K562 (cell line): ENCODE measurements around the gene ZNF418.

ENCODE experiments used
- CTCF ChIP-seq, 3 experiments: IDR thresholded peaks in 2 of 3; conservative IDR thresholded peaks in 1 of 3; 2 replicates each; pipeline ENCODE4 v1.5.1; 2011 to 2012; ENCODE audit warnings: low read length in 3 of 3, mild to moderate bottlenecking in 3 of 3, control low read depth in 2 of 3, improper control_type of control experiment in 1 of 3, inconsistent platforms in 1 of 3, low read depth in 1 of 3, mixed read lengths in 1 of 3, moderate library complexity in 1 of 3; ENCODE audit not compliant: insufficient read depth in 2 of 3
- EP300 ChIP-seq: IDR thresholded peaks from 2 replicates; pipeline ENCODE4 v1.6.1; 2012; ENCODE audit warnings: low read length, improper control_type of control experiment
- FOSL1 ChIP-seq: fragments of 200-800 bp; sonication (Bioruptor generic); conservative IDR thresholded peaks from 2 replicates; pipeline ENCODE4 v1.6.1; 2016; ENCODE audit warnings: missing genetic modification characterization, missing compliant biosample characterization
- MBD2 ChIP-seq: sonication (generic); IDR thresholded peaks from 2 replicates; pipeline ENCODE4 v1.6.1; 2016; ENCODE audit warnings: low read depth, borderline replicate concordance
- NFRKB ChIP-seq: fragments of 450-650 bp; IDR thresholded peaks from 2 replicates; pipeline ENCODE4 v1.6.1; 2016; ENCODE audit warnings: low read depth
- POLR3A ChIP-seq: IDR thresholded peaks from 2 replicates; pipeline ENCODE4 v1.6.1; 2011; ENCODE audit warnings: borderline replicate concordance, mild to moderate bottlenecking, moderate library complexity; ENCODE audit not compliant: insufficient read length, insufficient read depth; ENCODE audit errors: extremely low read depth
- SREBF2 ChIP-seq: sonication (generic); formaldehyde crosslinking; IDR thresholded peaks from 2 replicates; pipeline ENCODE4 v1.4.0; 2020; ENCODE audit warnings: mild to moderate bottlenecking, missing genetic modification reagents
- ZBED1 ChIP-seq: IDR thresholded peaks from 2 replicates; pipeline ENCODE4 v1.6.1; 2014
- ZNF124 ChIP-seq: sonication (generic); formaldehyde crosslinking; IDR thresholded peaks from 2 replicates; pipeline ENCODE4 v1.8.1; 2022; ENCODE audit warnings: missing genetic modification reagents
- ZNF277 ChIP-seq: fragments of 250-450 bp; sonication (Bioruptor Pico); IDR thresholded peaks from 2 replicates; pipeline ENCODE4 v1.8.0; 2022; ENCODE audit warnings: inconsistent platforms, mild to moderate bottlenecking, moderate library complexity, borderline replicate concordance
- ZNF384 ChIP-seq: IDR thresholded peaks from 2 replicates; pipeline ENCODE4 v1.6.1; 2012; ENCODE audit warnings: low read depth, low read length, improper control_type of control experiment
- TF ChIP-seq, protein P1 (sequence below), 2 experiments: fragments of 450-650 bp in 1 of 2; IDR thresholded peaks; 2 replicates each; pipeline ENCODE4 v1.6.1; 2011 to 2017; ENCODE audit warnings: low read depth in 2 of 2, antibody characterized with exemption in 1 of 2, borderline replicate concordance in 1 of 2, low read length in 1 of 2, mild to moderate bottlenecking in 1 of 2, mixed read lengths in 1 of 2; ENCODE audit not compliant: control insufficient read depth in 1 of 2
- TF ChIP-seq, protein P2 (sequence below): sonication (generic); formaldehyde crosslinking; IDR thresholded peaks from 2 replicates; pipeline ENCODE4 v1.5.0; 2020; ENCODE audit warnings: missing genetic modification reagents
- TF ChIP-seq, protein P3 (sequence below): fragments of 450-650 bp; IDR thresholded peaks from 2 replicates; pipeline ENCODE4 v1.6.1; 2016; ENCODE audit warnings: borderline replicate concordance

- no peak for TF ChIP-seq POLR3A
- no peak for TF ChIP-seq ZNF124 (CRISPR knock-in tag)
- no peak for TF ChIP-seq MBD2
- no peak for TF ChIP-seq FOSL1 (tag)
- no peak for TF ChIP-seq EP300
- TF ChIP-seq ZNF384: no peak
- TF ChIP-seq, protein P1, sequence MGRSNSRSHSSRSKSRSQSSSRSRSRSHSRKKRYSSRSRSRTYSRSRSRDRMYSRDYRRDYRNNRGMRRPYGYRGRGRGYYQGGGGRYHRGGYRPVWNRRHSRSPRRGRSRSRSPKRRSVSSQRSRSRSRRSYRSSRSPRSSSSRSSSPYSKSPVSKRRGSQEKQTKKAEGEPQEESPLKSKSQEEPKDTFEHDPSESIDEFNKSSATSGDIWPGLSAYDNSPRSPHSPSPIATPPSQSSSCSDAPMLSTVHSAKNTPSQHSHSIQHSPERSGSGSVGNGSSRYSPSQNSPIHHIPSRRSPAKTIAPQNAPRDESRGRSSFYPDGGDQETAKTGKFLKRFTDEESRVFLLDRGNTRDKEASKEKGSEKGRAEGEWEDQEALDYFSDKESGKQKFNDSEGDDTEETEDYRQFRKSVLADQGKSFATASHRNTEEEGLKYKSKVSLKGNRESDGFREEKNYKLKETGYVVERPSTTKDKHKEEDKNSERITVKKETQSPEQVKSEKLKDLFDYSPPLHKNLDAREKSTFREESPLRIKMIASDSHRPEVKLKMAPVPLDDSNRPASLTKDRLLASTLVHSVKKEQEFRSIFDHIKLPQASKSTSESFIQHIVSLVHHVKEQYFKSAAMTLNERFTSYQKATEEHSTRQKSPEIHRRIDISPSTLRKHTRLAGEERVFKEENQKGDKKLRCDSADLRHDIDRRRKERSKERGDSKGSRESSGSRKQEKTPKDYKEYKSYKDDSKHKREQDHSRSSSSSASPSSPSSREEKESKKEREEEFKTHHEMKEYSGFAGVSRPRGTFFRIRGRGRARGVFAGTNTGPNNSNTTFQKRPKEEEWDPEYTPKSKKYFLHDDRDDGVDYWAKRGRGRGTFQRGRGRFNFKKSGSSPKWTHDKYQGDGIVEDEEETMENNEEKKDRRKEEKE (IDR thresholded peaks at IDR 0.05; ENCODE audit: borderline replicate concordance in 1 of 2, control insufficient read depth in 1 of 2, low read depth in 2 of 2, low read length in 1 of 2): no peak
- TF ChIP-seq, protein P2, sequence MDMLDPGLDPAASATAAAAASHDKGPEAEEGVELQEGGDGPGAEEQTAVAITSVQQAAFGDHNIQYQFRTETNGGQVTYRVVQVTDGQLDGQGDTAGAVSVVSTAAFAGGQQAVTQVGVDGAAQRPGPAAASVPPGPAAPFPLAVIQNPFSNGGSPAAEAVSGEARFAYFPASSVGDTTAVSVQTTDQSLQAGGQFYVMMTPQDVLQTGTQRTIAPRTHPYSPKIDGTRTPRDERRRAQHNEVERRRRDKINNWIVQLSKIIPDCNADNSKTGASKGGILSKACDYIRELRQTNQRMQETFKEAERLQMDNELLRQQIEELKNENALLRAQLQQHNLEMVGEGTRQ (CRISPR knock-in tag): no peak
- no peak for TF ChIP-seq CTCF (IDR thresholded peaks at IDR 0.05 in 2 of 3, conservative IDR thresholded peaks at IDR 0.05 in 1 of 3; ENCODE audit: insufficient read depth in 2 of 3, low read depth in 1 of 3, low read length in 3 of 3)
- no peak for TF ChIP-seq ZNF277 (CRISPR knock-in tag)
- no peak for TF ChIP-seq ZBED1
- TF ChIP-seq SREBF2 (CRISPR knock-in tag): no peak
- TF ChIP-seq NFRKB: no peak
- TF ChIP-seq, protein P3, sequence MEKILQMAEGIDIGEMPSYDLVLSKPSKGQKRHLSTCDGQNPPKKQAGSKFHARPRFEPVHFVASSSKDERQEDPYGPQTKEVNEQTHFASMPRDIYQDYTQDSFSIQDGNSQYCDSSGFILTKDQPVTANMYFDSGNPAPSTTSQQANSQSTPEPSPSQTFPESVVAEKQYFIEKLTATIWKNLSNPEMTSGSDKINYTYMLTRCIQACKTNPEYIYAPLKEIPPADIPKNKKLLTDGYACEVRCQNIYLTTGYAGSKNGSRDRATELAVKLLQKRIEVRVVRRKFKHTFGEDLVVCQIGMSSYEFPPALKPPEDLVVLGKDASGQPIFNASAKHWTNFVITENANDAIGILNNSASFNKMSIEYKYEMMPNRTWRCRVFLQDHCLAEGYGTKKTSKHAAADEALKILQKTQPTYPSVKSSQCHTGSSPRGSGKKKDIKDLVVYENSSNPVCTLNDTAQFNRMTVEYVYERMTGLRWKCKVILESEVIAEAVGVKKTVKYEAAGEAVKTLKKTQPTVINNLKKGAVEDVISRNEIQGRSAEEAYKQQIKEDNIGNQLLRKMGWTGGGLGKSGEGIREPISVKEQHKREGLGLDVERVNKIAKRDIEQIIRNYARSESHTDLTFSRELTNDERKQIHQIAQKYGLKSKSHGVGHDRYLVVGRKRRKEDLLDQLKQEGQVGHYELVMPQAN: no peak
These were observed 62.8 kb downstream of the ZNF418 start for GRCh38 chr19:57872450-57872849.
